SIG-M5 (cell line): ENCODE measurements around the gene PCMT1.
"Not testable (repeated sequence)": the region's sequence is repeated elsewhere in the genome, so short reads cannot be mapped to it uniquely, and the experiment has no call there.

Experiments used
- DNase-seq: peaks from one replicate; lab custom pipeline; 2025; lab: John Stamatoyannopoulos, UW

Gene PCMT1

DNA sequence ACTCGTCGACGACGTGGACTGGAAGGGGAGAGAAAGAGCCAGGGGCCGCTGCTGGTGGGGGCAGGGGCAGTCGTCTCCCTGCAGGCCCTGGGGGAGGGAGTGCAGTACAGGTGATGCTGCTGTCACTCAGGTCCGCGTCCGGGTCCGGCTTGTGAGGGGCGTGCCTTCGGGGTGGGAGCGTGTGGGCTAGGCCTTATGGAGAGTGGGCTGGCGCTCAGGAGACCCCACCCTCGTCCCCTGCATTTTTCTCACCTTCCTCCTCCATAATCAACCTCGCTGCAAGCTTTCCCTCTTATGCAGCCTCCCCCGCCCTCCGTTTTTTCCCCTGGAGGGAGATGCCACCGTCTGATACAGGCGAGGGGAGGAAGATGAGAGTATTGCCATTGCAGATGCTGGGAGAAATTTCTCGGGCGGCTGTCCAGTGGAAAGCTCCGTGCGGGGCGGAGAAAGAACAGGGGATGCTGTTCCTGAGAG is 632 bp downstream of the PCMT1 start:
- no peak for DNase-seq

DNA sequence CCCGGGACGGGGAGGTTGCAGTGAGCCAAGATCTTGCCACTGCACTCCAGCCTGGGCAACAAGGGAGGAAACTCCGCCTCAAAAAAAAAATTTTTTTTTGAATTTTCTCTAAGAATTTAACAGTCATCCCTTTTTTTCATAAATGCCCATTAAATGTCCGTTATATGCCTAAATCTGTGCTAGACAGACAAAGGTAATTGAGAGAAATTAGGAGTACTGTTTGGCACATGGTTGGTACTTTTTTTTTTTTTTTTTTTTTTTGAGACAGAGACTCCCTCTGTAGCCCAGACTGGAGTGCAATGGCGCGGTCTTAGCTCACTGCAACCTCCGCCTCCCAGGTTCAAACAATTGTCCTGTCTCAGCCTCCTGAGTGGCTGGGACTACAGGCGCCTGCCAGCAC is 1.7 kb downstream of the PCMT1 start:
- DNase-seq, result no peak

DNA sequence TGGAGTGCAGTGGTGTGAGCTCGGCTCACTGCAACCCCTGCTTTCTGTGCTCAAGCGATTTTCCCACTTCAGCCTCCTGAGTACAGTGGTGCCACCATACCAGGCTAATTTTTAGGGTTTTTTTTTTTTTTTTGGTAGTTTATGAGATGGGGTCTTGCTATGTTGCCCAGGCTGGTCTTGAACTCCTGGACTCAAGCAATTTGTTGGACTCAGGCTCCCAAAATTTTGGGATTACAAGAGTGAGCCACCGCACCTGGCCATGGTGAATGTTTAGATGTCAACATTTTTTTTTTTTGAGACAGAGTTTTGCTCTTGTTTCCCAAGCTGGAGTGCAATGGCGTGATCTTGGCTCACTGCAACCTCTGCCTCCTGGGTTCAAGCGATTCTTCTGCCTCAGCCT is 2.4 kb downstream of the PCMT1 start:
- DNase-seq, result not testable (repeated sequence)

DNA sequence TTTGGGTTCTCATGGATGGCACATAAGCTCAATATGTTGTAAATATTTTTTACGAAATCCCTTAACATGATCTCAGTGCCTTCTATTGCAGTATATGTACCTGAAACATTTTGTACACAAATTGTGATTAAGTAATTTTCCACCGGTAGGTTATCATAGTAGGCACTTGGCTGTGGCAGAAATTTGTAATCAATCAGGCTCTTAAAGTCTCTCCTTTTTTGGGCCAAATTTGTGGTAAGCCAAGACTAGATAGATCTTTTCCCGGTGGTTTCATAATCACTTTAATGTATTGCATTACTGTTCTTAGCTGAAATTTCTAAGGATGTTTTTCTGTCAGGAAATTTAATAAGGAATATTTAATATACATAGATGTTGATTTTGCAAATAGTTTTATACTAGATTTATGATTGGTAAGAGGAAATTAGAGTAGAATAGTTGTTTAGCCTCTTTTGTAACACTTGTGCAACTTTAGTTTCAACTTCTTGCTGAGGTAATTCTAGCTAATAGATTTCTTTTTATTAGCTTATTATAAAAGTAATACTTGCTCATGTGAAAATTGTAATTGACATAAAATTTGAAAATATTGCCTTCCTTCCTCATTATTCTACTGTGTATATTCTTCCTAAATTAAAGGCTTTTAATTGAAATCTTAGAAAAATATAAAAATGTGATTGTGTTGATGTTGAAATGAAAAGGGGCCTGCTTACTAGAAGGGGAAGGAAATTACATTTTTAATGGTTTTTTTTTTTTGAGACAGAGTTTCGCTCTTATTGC is 3.2 kb downstream of the PCMT1 start:
- no peak for DNase-seq

DNA sequence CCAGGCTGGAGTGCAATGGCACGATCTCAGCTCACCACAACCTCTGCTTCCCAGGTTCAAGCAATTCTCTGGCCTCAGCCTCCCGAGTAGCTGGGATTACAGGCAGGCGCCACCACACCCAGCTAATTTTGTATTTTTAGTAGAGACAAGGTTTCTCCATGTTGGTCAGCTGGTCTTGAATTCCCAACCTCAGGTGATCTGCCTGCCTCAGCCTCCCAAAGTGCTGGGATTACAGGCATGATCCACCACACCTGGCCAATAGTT is 3.8 kb downstream of the PCMT1 start:
- DNase-seq, result not testable (repeated sequence)

DNA sequence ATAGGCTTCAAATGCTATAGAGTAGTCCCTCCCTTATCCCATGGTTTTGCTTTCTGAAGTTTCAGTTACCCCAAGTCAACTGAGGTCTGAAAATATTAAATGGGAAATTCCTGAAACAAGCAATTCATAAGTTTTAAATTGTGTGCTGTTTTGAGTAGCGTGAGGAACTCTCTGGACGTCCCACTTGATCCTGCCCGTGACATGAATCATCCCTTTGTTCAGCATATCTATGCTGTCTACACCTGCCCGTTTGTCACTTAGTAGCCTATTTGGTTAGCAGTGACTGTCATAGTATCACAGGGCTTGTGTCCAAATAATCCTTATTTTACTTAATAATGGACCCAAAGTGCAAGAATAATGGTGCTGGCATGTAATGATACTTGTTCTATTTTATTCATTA is 5.0 kb downstream of the PCMT1 start:
- no peak for DNase-seq

DNA sequence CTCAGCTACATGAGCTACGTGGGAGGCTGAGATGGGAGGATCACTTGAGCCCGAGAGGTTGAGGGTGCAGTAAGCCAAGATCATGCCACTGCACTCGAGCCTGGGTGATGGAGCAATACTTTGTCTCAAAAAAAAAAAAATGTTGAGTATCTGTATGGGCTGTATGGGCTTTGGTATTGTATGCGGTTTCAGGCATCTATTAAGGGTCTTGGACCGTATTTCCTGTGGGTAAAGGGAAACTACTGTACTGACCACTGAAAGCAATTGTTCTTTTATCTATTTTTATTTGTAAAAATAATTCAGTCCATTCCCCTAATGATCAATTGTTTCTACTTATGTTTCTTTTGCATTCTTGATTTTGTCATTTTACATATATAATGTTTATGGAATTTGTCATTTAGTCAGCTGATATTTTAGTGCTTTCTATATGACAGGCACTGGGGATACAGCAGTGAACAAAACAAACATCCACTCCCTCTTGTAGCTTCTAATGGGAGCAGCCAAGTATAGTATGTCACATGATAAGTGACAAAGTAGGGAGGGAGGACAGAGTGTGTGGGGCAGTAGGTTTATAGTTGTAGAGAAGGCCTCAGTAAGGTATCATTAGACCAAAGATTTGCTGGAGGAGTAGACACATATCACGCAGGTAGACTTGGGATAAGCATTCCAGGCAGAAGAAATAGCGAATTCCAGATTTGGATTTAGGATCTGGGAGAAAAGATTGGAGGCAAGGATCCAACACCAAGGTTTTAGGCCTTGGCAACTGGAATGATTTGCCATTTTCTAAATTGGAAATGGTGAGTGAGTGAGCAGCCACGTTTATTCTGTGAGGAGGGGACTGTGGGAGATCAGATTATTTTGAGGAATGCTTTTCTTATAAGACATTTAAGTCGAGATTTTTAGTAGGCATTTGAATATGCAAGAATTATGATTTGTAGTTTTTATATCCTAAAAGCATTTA is 6.0 kb downstream of the PCMT1 start:
- DNase-seq, result no peak

DNA sequence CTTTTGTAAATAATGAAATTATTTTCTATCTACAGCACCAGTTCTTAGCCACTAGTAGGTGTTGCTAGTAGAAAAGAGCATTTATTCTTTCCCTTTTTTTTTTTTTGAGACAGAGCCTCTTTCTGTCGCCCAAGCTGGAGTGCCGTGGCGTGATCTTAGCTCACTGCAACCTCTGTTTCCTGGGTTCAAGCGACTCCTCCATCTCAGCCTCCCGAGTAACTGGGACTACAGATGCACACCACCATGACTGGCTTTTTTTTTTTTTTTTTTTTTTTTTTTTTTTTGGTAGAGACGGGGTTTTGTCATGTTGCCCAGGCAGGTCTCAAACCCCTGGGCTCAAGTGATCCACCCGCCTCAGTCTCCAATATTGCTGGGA is 6.7 kb downstream of the PCMT1 start:
- no peak for DNase-seq

DNA sequence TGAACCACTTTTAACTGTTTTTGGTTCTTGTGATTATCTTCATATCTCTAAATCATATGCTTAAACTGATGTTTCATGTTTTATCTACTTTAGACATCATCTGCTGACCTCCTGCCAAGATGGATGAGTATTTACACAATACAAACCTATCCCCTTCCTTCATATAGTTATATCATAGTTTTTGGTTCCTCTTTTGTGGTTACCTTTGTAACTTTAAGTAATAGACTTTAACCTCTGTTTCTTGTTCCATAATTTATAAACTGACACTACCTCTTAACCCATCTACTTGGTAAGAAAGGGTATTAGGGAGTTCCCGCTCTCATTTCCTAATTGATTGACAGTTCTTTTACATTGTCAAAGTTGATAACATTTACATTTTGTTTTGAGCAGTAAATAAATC is 11.9 kb downstream of the PCMT1 start:
- DNase-seq, result peak; percentile 59

DNA sequence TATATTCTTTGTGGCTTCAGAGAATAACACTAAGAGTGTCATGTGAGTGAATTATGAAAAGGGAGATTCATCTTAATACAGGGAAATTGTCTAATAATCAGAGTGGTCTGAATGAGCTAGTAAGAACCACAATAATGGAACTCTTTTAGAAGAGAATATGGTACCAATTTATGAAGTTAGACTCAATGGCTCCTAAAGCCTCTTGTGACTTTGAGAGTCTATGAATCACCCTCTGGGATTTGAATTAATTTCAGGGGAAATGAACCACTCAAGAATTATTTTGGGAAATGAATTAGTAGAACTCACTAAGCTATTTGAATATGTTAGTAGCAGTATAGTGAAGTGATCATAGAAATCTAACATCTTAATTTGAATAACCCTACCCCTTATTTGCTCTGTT is 14.3 kb downstream of the PCMT1 start:
- no peak for DNase-seq

DNA sequence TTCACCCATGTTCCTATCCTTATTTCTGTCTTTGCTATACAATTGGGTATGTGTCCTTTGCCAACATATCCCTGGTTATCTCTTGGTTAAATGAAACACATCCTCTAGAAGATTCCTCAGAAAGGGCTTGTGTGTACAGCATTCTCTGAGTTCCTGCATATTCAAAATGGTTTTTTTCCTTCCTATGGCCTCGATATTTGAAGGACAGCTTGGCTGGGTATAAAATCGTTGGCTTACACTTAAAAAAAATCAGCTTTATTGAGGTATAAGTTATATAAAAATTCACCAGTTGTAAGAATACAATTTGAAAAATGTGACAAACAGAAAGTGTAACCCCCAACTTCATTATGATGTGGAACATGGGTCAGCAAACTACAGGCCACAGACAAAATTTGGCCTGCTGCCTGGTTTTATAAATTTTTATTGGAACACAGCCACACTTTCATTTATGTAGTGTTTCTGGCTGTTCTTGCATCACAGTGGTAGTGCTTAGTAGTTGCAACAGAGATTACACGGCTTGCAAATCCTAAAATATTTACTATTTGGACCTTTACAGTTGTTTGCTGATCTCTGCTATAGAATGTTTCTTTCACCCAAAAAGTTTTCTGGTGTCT is 16.7 kb downstream of the PCMT1 start:
- DNase-seq, result no peak

DNA sequence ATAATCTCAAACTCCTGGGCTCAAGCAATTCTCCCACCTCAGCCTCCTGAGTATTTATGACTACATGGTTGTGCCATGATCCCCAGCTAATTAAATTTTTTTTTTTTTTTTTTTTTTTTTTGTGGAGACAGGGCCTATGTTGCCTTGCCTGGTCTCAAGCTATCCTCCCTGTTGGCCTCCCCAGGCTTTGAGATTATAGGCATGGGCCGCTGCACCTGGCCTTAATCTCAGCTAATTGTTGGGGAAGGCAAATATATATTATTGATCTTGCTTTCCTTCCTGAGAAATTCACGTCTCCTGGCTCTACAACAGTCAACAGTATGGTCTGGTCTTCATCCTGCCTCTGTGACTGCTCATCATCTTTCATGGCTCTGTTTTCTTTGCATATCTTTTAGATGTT is 20.1 kb downstream of the PCMT1 start:
- no peak for DNase-seq

DNA sequence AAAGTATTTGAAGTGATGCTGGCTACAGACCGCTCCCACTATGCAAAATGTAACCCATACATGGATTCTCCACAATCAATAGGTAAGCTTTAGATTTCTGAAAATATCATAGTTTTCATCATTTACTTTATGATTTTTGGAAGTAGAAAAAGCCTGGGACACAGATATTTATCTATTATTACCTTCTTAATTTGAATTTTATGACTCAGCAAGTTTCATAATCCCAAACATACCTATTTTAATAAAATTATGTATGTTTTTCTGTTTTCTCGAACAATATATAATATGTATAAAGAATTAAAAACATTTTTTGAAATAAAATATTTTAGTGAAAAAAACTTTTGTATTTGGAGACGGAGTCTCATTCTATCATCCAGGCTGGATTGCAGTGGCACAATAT is 21.6 kb downstream of the PCMT1 start:
- DNase-seq, result no peak

DNA sequence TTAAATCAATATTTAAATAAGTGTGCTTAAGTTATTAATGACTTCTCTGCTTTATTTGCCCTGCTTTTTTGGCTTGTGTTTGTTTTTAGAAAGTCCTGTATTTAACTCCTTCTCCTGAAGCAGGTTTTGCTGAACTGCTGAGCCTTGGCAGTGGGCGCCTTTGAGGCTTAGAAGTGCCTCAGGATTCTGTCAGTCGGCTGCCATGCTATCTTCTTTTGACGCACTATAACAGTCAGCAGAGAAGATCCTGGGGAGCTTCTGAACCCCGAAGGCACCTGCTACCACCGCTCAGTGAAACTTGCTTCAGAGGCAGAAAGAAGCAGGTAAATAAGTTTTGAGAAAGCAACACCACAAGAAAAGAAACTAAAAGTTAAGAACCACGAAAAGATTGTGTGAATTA is 22.4 kb downstream of the PCMT1 start:
- no peak for DNase-seq

DNA sequence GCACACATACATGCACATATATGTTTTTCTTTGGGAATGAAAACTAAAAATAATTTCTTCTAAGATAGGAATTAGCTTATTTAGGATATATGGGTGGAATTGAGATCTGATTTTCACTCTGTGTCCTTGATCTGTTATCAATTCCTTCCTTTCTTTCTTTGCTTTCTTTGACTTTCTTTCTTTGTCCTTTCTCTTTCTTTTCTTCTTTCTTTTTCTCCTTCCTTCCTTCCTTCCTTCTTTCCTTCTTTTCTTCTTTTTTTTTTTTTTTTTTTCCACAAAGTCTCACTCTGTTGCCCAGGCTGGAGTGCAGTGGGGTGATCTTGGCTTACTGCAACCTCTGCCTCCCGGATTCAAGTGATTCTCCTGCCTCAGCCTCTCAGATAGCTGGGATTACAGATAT is 28.1 kb downstream of the PCMT1 start:
- no peak for DNase-seq

DNA sequence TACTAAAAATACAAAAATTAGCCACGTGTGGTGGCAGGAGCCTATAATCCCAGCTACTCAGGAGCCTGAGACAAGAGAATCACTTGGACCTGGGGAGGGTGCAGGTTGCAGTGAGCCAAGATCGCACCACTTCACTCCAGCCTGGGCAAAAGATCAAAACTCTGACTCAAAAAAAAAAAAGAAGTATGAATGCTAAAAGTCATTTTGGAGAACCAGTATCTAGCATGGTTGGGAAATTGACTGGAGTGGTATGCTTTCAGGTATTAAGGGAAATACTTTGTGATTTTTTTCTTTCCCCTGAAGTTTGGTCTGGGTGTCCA is 30.1 kb downstream of the PCMT1 start:
- DNase-seq, result no peak

DNA sequence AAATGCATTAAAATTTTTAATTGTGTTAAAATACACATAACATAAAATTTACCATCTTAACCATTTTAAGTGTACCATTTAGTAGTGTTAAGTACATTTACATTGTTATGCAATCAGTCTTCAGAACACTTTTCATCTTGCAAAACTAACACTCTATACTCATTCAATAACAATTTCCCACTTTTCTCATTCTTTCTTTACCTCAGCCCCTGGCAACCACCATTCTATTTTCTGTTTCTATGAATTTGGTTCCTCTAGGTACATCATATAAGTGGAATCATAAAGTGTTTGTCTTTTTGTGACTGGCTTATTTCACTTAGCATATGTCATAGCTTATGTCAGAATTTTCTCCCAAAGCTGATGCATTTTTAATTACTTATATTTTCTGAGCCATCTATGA is 32.2 kb downstream of the PCMT1 start:
- no peak for DNase-seq

DNA sequence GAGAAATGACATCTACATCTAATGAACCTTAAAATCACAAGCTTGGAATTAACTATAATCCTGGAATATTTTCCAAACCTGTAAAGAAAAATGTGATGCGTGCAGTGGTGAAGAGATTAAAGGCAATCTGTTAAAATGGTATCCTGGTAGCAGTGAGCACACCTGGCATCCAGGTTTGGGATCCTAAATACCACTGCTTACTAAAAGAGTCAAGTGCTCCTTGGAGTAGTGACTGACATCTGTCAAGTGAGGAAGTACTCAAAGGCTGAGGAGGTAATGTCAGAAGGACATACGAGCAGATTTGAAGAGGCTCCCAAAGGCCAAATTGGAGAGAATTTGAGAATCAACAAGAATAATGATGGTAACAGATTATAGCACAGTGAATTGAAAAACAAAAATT is 32.8 kb downstream of the PCMT1 start:
- DNase-seq, result no peak

DNA sequence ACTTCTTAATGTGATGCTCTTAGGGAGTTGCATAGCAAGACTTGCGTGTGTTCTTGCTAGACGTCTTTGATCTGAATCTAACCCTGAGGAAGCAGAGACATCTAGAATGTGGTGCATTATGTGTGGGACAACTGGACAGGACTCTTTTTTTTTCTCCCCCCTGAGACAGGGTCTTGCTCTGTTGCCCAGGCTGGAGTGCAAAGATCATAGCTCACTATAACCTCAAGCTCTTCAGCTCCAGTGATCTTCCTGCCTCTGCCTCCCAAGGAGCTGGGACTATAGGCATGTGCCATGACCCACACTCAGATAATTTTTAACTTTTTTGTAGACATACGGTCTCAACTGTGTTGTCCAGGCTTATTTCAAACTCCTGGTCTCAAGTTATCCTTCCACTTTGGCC is 34.0 kb downstream of the PCMT1 start:
- DNase-seq, result no peak

DNA sequence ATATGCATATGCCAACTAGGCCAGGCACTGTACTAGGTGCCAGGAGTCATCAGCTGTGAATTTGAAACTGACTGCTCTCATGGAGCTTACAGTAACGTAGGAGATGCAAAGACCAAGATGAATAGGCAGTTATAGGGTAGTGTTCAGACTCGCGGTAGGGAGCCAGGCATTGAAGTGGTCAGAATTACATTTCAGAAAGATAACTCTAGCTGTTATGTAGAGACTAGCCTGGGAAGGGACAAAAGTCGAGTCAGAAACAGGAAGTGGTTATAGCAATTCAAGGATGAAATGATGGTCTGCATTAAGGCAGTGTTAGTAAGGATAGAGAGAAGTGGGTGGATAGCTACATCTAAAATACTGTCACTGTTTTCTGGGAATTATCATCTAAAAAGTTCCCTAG is 56.6 kb downstream of the PCMT1 start:
- DNase-seq, result no peak

DNA sequence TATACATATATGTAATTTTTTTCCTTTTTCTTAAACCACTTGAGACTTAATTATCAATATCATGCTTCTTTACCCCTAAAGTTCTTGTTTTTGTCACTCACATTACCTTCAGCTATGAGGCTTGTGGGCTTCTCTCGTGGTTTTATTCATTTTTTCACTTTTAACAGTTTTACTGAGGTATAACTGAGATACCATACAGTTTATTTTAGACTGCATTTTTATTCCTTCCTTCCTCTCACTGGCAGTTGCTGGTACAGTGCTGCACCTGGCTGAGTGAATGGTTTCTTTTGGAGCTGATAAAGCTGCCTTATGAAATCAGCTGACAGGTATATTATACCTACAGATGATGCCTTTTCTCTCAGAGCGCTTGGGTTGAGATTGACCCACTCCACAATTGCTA is 60.3 kb downstream of the PCMT1 start:
- no peak for DNase-seq

DNA sequence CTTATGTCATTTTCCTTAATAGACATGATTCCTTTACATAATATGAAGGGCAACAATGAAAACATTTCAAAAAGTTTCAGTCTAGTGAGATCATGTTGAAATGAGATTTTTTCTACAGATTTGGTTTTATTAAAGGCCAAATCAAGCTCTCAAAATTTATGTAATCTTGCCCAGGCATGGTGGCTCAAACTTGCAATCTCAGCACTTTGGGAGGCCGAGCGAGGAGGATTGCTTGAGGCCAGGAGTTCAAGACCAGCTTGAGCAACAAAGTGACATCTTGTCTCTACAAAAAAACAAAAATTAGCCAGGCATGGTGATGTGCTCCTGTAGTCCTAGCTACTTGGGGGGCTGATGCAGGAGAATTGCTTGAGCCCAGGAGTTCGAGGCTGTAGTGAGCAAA is 63.8 kb downstream of the PCMT1 start:
- DNase-seq, result no peak

DNA sequence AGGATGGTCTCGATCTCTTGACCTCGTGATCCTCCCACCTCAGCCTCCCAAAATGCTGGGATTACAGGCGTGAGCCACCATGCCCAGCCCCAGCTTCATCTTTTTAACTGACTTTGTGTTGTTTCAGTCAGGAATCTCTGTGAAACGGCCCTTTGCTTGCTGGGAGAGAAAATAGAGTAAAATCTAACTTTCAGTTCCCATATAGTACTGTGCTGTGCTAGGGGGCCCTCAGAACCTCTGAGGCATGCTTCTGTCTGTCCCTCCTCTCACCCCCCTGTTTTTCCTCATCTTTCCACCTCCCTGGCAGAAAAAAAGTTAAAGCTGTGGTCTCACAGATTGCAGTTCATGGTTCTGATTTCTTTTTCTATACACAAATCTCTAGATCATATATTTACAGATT is 66.2 kb downstream of the PCMT1 start:
- DNase-seq, result no peak
